HepG2 (cell line): ENCODE data around the gene DIPK1B. TPM values are rescaled to one million over a fixed set of nuclear protein-coding genes. Genes with fewer than 3 reads are reported as not detected.
A peak's percentile ranks its signal among the peaks of the same experiment; 100 is the strongest.

ENCODE experiments used
- ATF4 ChIP-seq, 2 experiments: fragments of 450-650 bp in 1 of 2; sonication (generic) in 1 of 2; formaldehyde crosslinking; IDR thresholded peaks; 2 replicates each; pipeline versions ENCODE4 v1.5.0 to v1.8.0; 2020 to 2022; ENCODE audit warnings: mild to moderate bottlenecking in 1 of 2, missing genetic modification reagents in 1 of 2
- KLF16 ChIP-seq, 2 experiments: sonication (generic) in 1 of 2; formaldehyde crosslinking in 1 of 2; IDR thresholded peaks; 2 replicates each; pipeline versions ENCODE4 v1.6.1 to v1.8.0; 2016 to 2023; ENCODE audit warnings: missing genetic modification reagents in 2 of 2, missing compliant biosample characterization in 1 of 2
- PATZ1 ChIP-seq: sonication (generic); formaldehyde crosslinking; IDR thresholded peaks from 2 replicates; pipeline ENCODE4 v1.4.0; 2020; ENCODE audit warnings: missing genetic modification reagents
- UBTF ChIP-seq: sonication (generic); formaldehyde crosslinking; IDR thresholded peaks from 2 replicates; pipeline ENCODE4 v1.4.0; 2020; ENCODE audit warnings: mild to moderate bottlenecking, missing genetic modification reagents
- ZNF597 ChIP-seq: sonication (generic); formaldehyde crosslinking; IDR thresholded peaks from 2 replicates; pipeline ENCODE4 v1.5.0; 2020; ENCODE audit warnings: missing genetic modification reagents
- polyA plus RNA-seq, 8 experiments: library from polyadenylated mRNA; depleted of rRNA in 3 of 8; stranded (reverse) in 7 of 8; unstranded in 1 of 8; fragments of >200 nt; fragmentation: Illumina TruSeq in 4 of 8; extraction: Trizol in 4 of 8; gene quantifications; 2 replicates each; pipeline versions ENCODE4 v1.2.1 to v1.2.3, GENCODE V29; 2011 to 2016; ENCODE audit warnings: low read depth in 4 of 8, missing spikeins in 1 of 8, mixed read lengths in 1 of 8; ENCODE audit not compliant: insufficient read depth in 1 of 8
- total RNA-seq, 5 experiments: library from RNA; depleted of rRNA; stranded (reverse); fragments of >200 nt; fragmentation: Illumina TruSeq; extraction: Trizol; gene quantifications; 2 replicates each; pipeline ENCODE4 v1.2.3, GENCODE V29; 2016; ENCODE audit warnings: low read depth in 1 of 5

Gene DIPK1B
- total and polyA plus RNA-seq, 2 of the 13 experiments (the other 11 are each of a cell fraction or from before 2014, with no cell fraction given) = 0.18 to 3.9 TPM

- TF ChIP-seq PATZ1 (CRISPR knock-in tag) (peak; percentile 33; the same call in 1 of the 2 replicates), ZNF597 (no peak), KLF16 (CRISPR knock-in tag; IDR thresholded peaks at IDR 0.05) (no peak), ATF4 (CRISPR knock-in tag; IDR thresholded peaks at IDR 0.05) (no peak), UBTF (CRISPR knock-in tag) (peak; percentile 32; the same call in 1 of the 2 replicates)
These were observed 47.2 kb upstream of the DIPK1B start (continued) for GRCh38 chr9:136665111-136665703.
